KMS-11 (cell line): Measurements from ENCODE around the gene CCDC3.

Source experiments
- H2AFZ ChIP-seq: fragments of 200-600 bp; sonication (generic); 2 replicates; pipeline ENCODE4 v1.6.1; 2016; ENCODE audit warnings: antibody characterized with exemption, mixed run types, low read depth
- H3K27ac ChIP-seq: fragments of 200-600 bp; sonication (generic); 2 replicates; pipeline ENCODE4 v1.6.1; 2016; ENCODE audit warnings: mild to moderate bottlenecking, mixed run types
- H3K27me3 ChIP-seq: fragments of 200-600 bp; sonication (generic); 2 replicates; pipeline ENCODE4 v1.6.1; 2017; ENCODE audit warnings: mild to moderate bottlenecking, low read depth, mixed run types, moderate library complexity; ENCODE audit not compliant: insufficient read depth
- H3K36me3 ChIP-seq: fragments of 200-600 bp; sonication (generic); 2 replicates; pipeline ENCODE4 v1.6.1; 2017; ENCODE audit warnings: mild to moderate bottlenecking, mixed run types; ENCODE audit not compliant: insufficient read depth
- H3K4me1 ChIP-seq: fragments of 200-600 bp; sonication (generic); 2 replicates; pipeline ENCODE4 v1.6.1; 2016; ENCODE audit warnings: mild to moderate bottlenecking, low read depth, mixed run types; ENCODE audit not compliant: poor library complexity, severe bottlenecking
- H3K4me2 ChIP-seq: fragments of 200-600 bp; sonication (generic); 2 replicates; pipeline ENCODE4 v1.7.0; 2016; ENCODE audit warnings: mild to moderate bottlenecking, mixed run types
- H3K4me3 ChIP-seq: fragments of 200-600 bp; sonication (generic); IDR thresholded peaks from 2 replicates; pipeline ENCODE4 v1.6.1; 2017; ENCODE audit warnings: low read depth, low read length, mixed read lengths; ENCODE audit not compliant: insufficient read depth
- H3K79me2 ChIP-seq: fragments of 200-600 bp; sonication (generic); 2 replicates; pipeline ENCODE4 v1.6.1; 2016; ENCODE audit warnings: low read depth, mixed run types; ENCODE audit not compliant: insufficient read depth
- H3K9ac ChIP-seq: fragments of 200-600 bp; sonication (generic); 2 replicates; pipeline ENCODE4 v1.6.1; 2016; ENCODE audit warnings: mild to moderate bottlenecking, mixed run types
- H4K20me1 ChIP-seq: fragments of 200-600 bp; sonication (generic); 2 replicates; pipeline ENCODE4 v1.6.1; 2016; ENCODE audit warnings: mild to moderate bottlenecking, mixed run types; ENCODE audit not compliant: insufficient read depth
- CTCF ChIP-seq: fragments of 200-600 bp; sonication (generic); conservative IDR thresholded peaks from 2 replicates; pipeline ENCODE4 v1.6.1; 2017; ENCODE audit warnings: low read depth, mild to moderate bottlenecking, antibody characterized with exemption, low read length, moderate library complexity, mixed read lengths

CCDC3 gene

GRCh38 chr10:12974078-12974477, 27.4 kb downstream of the CCDC3 start:
- H3K79me2 ChIP-seq: no peaks in the 10 kb centered on the region
- no peaks in the 10 kb centered on the region for H3K4me1 ChIP-seq

GRCh38 chr10:12973149-12973718, 28.3 kb downstream of the CCDC3 start:
- TF ChIP-seq CTCF: no peak
- H3K27me3 ChIP-seq: no peaks in the 10 kb centered on the region
- H3K79me2 ChIP-seq: no peaks in the 10 kb centered on the region

More at GRCh38 chr10:12974078-12974477, 27.4 kb downstream of the CCDC3 start:
- Histone ChIP-seq H3K4me2 (no peak overlapping the region), H3K27ac (no peak overlapping the region), H3K4me3 (no peak overlapping the region), H3K36me3 (no peaks in the 10 kb centered on the region), H3K9ac (no peak overlapping the region), H2AFZ (no peak overlapping the region), H4K20me1 (no peaks in the 10 kb centered on the region), H3K27me3 (no peaks in the 10 kb centered on the region)
- no peak for TF ChIP-seq CTCF

GRCh38 chr10:12972146-12972545, 29.4 kb downstream of the CCDC3 start:
- H3K36me3 ChIP-seq: no peaks in the 10 kb centered on the region
- H3K4me1 ChIP-seq: no peaks in the 10 kb centered on the region
- no peak overlapping the region for H3K27ac ChIP-seq
- no peak for TF ChIP-seq CTCF
- no peaks in the 10 kb centered on the region for H3K27me3 ChIP-seq
- no peaks in the 10 kb centered on the region for H3K79me2 ChIP-seq
- H3K4me3 ChIP-seq: no peak overlapping the region
- H3K9ac ChIP-seq: no peak overlapping the region
- no peaks in the 10 kb centered on the region for H4K20me1 ChIP-seq
- no peak overlapping the region for H2AFZ ChIP-seq
- no peak overlapping the region for H3K4me2 ChIP-seq

More at GRCh38 chr10:12973149-12973718, 28.3 kb downstream of the CCDC3 start:
- no peak overlapping the region for H3K4me3 ChIP-seq
- no peak overlapping the region for H2AFZ ChIP-seq
- H3K9ac ChIP-seq: no peak overlapping the region
- H3K4me1 ChIP-seq: no peaks in the 10 kb centered on the region
- H4K20me1 ChIP-seq: no peaks in the 10 kb centered on the region
- H3K4me2 ChIP-seq: no peak overlapping the region
- no peaks in the 10 kb centered on the region for H3K36me3 ChIP-seq
- H3K27ac ChIP-seq: no peak overlapping the region

DNA sequence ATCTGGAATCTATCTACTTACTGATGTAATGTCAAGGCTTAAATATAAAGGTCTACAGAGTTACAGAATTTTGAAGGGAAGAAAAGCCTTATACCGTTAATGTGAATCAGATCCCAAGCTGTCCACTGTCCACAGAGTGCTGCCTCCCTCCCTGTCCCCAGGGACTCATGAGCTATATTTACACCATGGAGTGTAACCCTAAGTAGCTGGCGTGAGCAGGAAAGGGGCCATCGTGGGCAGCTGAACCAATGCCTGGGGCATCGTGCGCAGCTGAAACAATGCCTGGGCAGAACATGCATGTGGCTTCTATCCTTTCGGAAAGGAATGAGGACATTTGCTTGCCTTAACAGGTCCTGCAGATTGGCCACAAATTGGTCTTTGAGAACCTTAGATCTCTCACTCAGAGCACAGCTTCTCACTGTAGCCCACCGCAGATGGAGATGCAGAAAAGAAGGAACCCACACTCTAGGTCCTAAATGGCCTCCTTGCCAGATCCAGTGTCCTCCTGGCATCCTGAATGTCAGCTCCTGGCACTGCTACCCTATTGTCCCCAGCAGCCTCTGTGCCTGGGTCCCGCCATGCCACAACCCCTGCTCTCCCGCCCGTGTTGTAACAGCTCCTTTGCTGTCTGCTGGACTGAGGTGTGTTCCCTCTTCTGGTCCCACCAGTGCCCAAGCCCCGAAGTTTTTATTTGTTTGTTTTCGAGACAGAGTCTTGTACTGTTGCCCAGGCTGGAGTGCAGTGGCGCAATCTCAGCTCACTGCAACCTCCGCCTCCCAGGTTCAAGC, 30.3 kb downstream of the CCDC3 start:
- Histone ChIP-seq H3K36me3 (no peaks in the 10 kb centered on the region), H2AFZ (no peak overlapping the region), H4K20me1 (no peaks in the 10 kb centered on the region), H3K4me1 (no peaks in the 10 kb centered on the region), H3K79me2 (no peaks in the 10 kb centered on the region), H3K27ac (no peak overlapping the region), H3K4me3 (no peak overlapping the region), H3K4me2 (no peak overlapping the region), H3K27me3 (no peaks in the 10 kb centered on the region), H3K9ac (no peak overlapping the region)
- no peak for TF ChIP-seq CTCF
